HepG2 (cell line): ENCODE measurements around the gene ARL5C. TPM values are rescaled to one million over a fixed set of nuclear protein-coding genes. Genes with fewer than 3 reads are reported as not detected.

ENCODE experiments used
- ATAC-seq: fragments of 200-7000 bp; cut with Tn5 transposase; 3 replicates; pipeline ENCODE4 v1.9.1; 2020; ENCODE audit warnings: mild to moderate bottlenecking, moderate library complexity
- BruUV-seq: library from RNA; stranded (reverse); fragments of 400-500 nt; replicated peaks from 2 replicates; lab custom pipeline; 2021; lab: Mats Ljungman, UMichigan
- CTCF ChIA-PET: fragments of 300-600 bp; formaldehyde crosslinking; extraction: SDS; loops from one replicate; lab custom pipeline; 2021; ENCODE audit warnings: low total read pairs, inconsistent platforms, low intra/inter-chr PET ratio; lab: Yijun Ruan, JAX
- POLR2A ChIA-PET: fragments of 350-600 bp; sonication (Branson Sonifier 250); formaldehyde crosslinking; loops from one replicate; lab custom pipeline; 2020; ENCODE audit warnings: antibody characterized with exemption, inconsistent platforms; lab: Yijun Ruan, JAX
- DNase-seq: peaks from one replicate; pipeline ENCODE4 v3.0.0-alpha.2; 2015; ENCODE audit warnings: low spot score
- FAIRE-seq: peaks from 3 replicates; lab custom pipeline; 2011; peaks lifted over from hg19 to GRCh38; lab: Jason Lieb, UNC
- H2AFZ ChIP-seq: one replicate; pipeline ENCODE4 v1.6.1; 2011; ENCODE audit warnings: low read length, inconsistent platforms
- H3K27ac ChIP-seq: fragments of 300-600 bp; 3 replicates; pipeline ENCODE4 v1.8.0; 2011; ENCODE audit warnings: mixed run types, mild to moderate bottlenecking, mixed read lengths, low read length, inconsistent platforms; ENCODE audit not compliant: insufficient read depth; ENCODE audit errors: extremely low read length
- H3K27me3 ChIP-seq, 2 experiments: fragments of 200-600 bp in 1 of 2; 2 replicates in 1 of 2; 3 replicates in 1 of 2; pipeline versions ENCODE4 v1.6.0 to v1.8.0; 2011; ENCODE audit warnings: low read length in 2 of 2, mild to moderate bottlenecking in 2 of 2, moderate library complexity in 2 of 2, inconsistent platforms in 1 of 2; ENCODE audit not compliant: insufficient read depth in 2 of 2, control insufficient read depth in 1 of 2
- H3K36me3 ChIP-seq, 2 experiments: fragments of 200-600 bp in 1 of 2; replicated peaks in 1 of 2; 2 replicates in 1 of 2; 3 replicates in 1 of 2; pipeline versions ENCODE4 v1.5.1 to v1.8.0; 2011; ENCODE audit warnings: low read length in 2 of 2, inconsistent platforms in 1 of 2; ENCODE audit not compliant: insufficient read depth in 2 of 2, control insufficient read depth in 1 of 2
- H3K4me1 ChIP-seq: 2 replicates; pipeline ENCODE4 v1.5.1; 2012; ENCODE audit warnings: low read length, inconsistent platforms; ENCODE audit not compliant: insufficient read depth
- H3K4me2 ChIP-seq: 2 replicates; pipeline ENCODE4 v1.6.0; 2011; ENCODE audit warnings: low read depth, low read length, inconsistent platforms
- H3K4me3 ChIP-seq, 3 experiments: fragments of 200-600 bp in 1 of 3; sonication (generic), shearing (Covaris generic) in 1 of 3; replicated peaks in 1 of 3; 2 replicates each; pipeline ENCODE4 v1.5.1; 2011 to 2016; ENCODE audit warnings: low read length in 3 of 3, inconsistent platforms in 2 of 3, low read depth in 2 of 3, mild to moderate bottlenecking in 2 of 3, control low read depth in 1 of 3, mixed read lengths in 1 of 3; ENCODE audit not compliant: insufficient read depth in 1 of 3
- H3K79me2 ChIP-seq: one replicate; pipeline ENCODE4 v1.6.1; 2011; ENCODE audit warnings: low read length, inconsistent platforms; ENCODE audit not compliant: insufficient read depth
- H3K9ac ChIP-seq: 2 replicates; pipeline ENCODE4 v1.6.0; 2011; ENCODE audit warnings: mild to moderate bottlenecking, low read depth, low read length, inconsistent platforms; ENCODE audit not compliant: insufficient read depth
- H3K9me3 ChIP-seq: 2 replicates; pipeline ENCODE4 v1.5.1; 2012; ENCODE audit warnings: mild to moderate bottlenecking, low read length
- H4K20me1 ChIP-seq: 2 replicates; pipeline ENCODE4 v1.6.0; 2011; ENCODE audit warnings: inconsistent platforms, mild to moderate bottlenecking, low read length, moderate library complexity; ENCODE audit not compliant: insufficient read depth
- EP300 ChIP-seq, 3 experiments: sonication (generic) in 1 of 3; formaldehyde crosslinking in 1 of 3; IDR thresholded peaks; 2 replicates each; pipeline versions ENCODE4 v1.5.1 to v1.6.1; 2011 to 2020; ENCODE audit warnings: low read depth in 2 of 3, low read length in 2 of 3, borderline replicate concordance in 1 of 3, improper control_type of control experiment in 1 of 3, mild to moderate bottlenecking in 1 of 3, missing genetic modification reagents in 1 of 3, moderate library complexity in 1 of 3
- FOXK2 ChIP-seq: fragments of 450-650 bp; IDR thresholded peaks from 2 replicates; pipeline ENCODE4 v1.6.1; 2016
- GFI1 ChIP-seq: sonication (generic); formaldehyde crosslinking; IDR thresholded peaks from 2 replicates; pipeline ENCODE4 v1.5.0; 2020; ENCODE audit warnings: missing genetic modification reagents, mild to moderate bottlenecking, borderline replicate concordance
- MTF1 ChIP-seq: sonication (generic); formaldehyde crosslinking; IDR thresholded peaks from 2 replicates; pipeline ENCODE4 v1.5.0; 2020; ENCODE audit warnings: missing genetic modification reagents
- NONO ChIP-seq, 2 experiments: fragments of 450-650 bp in 1 of 2; sonication (generic) in 1 of 2; formaldehyde crosslinking in 1 of 2; IDR thresholded peaks in 1 of 2; conservative IDR thresholded peaks in 1 of 2; 2 replicates each; pipeline versions ENCODE4 v1.6.1 to v1.8.0; 2017 to 2022; ENCODE audit warnings: mild to moderate bottlenecking in 1 of 2, missing genetic modification reagents in 1 of 2, moderate library complexity in 1 of 2
- RFX3 ChIP-seq: IDR thresholded peaks from 2 replicates; pipeline ENCODE4 v1.6.1; 2016; ENCODE audit warnings: missing biosample characterization, missing genetic modification reagents
- SRY ChIP-seq: sonication (generic); formaldehyde crosslinking; IDR thresholded peaks from 2 replicates; pipeline ENCODE4 v1.8.0; 2022; ENCODE audit warnings: mild to moderate bottlenecking, missing genetic modification reagents
- ZBTB43 ChIP-seq: sonication (generic); formaldehyde crosslinking; conservative IDR thresholded peaks from 2 replicates; pipeline ENCODE4 v1.4.0; 2020; ENCODE audit warnings: missing genetic modification reagents
- ZFAT ChIP-seq: sonication (generic); formaldehyde crosslinking; conservative IDR thresholded peaks from 2 replicates; pipeline ENCODE4 v1.8.1; 2023; ENCODE audit warnings: missing genetic modification reagents, inconsistent platforms
- ZFP91 ChIP-seq: sonication (generic); formaldehyde crosslinking; IDR thresholded peaks from 2 replicates; pipeline ENCODE4 v1.9.0; 2022; ENCODE audit warnings: missing genetic modification reagents, mild to moderate bottlenecking, borderline replicate concordance
- ZMYM3 ChIP-seq: sonication (generic); formaldehyde crosslinking; IDR thresholded peaks from 2 replicates; pipeline ENCODE4 v1.5.1; 2020; ENCODE audit warnings: mild to moderate bottlenecking, missing genetic modification reagents
- ZNF101 ChIP-seq: sonication (generic); formaldehyde crosslinking; IDR thresholded peaks from 2 replicates; pipeline ENCODE4 v1.4.0; 2020; ENCODE audit warnings: mild to moderate bottlenecking, low read depth, missing genetic modification reagents, borderline replicate concordance
- ZNF234 ChIP-seq: sonication (generic); formaldehyde crosslinking; conservative IDR thresholded peaks from 2 replicates; pipeline ENCODE4 v1.5.1; 2020; ENCODE audit warnings: mild to moderate bottlenecking, missing genetic modification reagents
- ZNF337 ChIP-seq: sonication (generic); formaldehyde crosslinking; IDR thresholded peaks from 2 replicates; pipeline ENCODE4 v1.5.1; 2020; ENCODE audit warnings: missing genetic modification reagents, low read depth, mild to moderate bottlenecking, borderline replicate concordance
- ZNF687 ChIP-seq: sonication (generic); formaldehyde crosslinking; IDR thresholded peaks from 2 replicates; pipeline ENCODE4 v1.5.1; 2020; ENCODE audit warnings: mild to moderate bottlenecking, missing genetic modification reagents, moderate library complexity
- ZNF772 ChIP-seq: sonication (generic); formaldehyde crosslinking; IDR thresholded peaks from 2 replicates; pipeline ENCODE4 v1.5.0; 2020; ENCODE audit warnings: mild to moderate bottlenecking, missing genetic modification reagents
- WGBS: methylation state at CpG from one replicate; pipeline ENCODE4 v1.1.6; 2017; ENCODE audit warnings: low lambda C conversion rate; 5-methylcytosine and 5-hydroxymethylcytosine counted together
- in situ Hi-C: cut with HindIII; loops from 2 replicates; pipeline ENCODE4 v1.10.0; 2017; ENCODE audit warnings: low pct_unique_long_range_greater_than_20kb; ENCODE audit not compliant: extremely low pct_ligation_motif_present
- intact Hi-C: fragments of 100-400 bp; cut with micrococcal nuclease; formaldehyde crosslinking; loops from one replicate; pipeline ENCODE4 v1.10.0; 2022; ENCODE audit not compliant: unreplicated experiment
- polyA plus RNA-seq, 8 experiments: library from polyadenylated mRNA; depleted of rRNA in 3 of 8; stranded (reverse) in 7 of 8; unstranded in 1 of 8; fragments of >200 nt; fragmentation: Illumina TruSeq in 4 of 8; extraction: Trizol in 4 of 8; gene quantifications; 2 replicates each; pipeline versions ENCODE4 v1.2.1 to v1.2.3, GENCODE V29; 2011 to 2016; ENCODE audit warnings: low read depth in 4 of 8, missing spikeins in 1 of 8, mixed read lengths in 1 of 8; ENCODE audit not compliant: insufficient read depth in 1 of 8
- total RNA-seq, 5 experiments: library from RNA; depleted of rRNA; stranded (reverse); fragments of >200 nt; fragmentation: Illumina TruSeq; extraction: Trizol; gene quantifications; 2 replicates each; pipeline ENCODE4 v1.2.3, GENCODE V29; 2016; ENCODE audit warnings: low read depth in 1 of 5

The ARL5C gene
- total and polyA plus RNA-seq, 2 of the 13 experiments (the other 11 are each of a cell fraction or from before 2014, with no cell fraction given), result not detected

GRCh38 chr17:39165178-39165840, 652 bp downstream of the ARL5C start:
- Histone ChIP-seq H4K20me1 (no peaks in the 10 kb centered on the region), H3K36me3 (no peaks in the 10 kb centered on the region), H3K4me3 (peak overlapping the region in 1 of 3 experiments; percentile 51; a peak in 2 of 6 replicates), H3K27me3 (peaks cover 4 to 27% of the 10 kb centered on the region in 2 experiments; a peak in 4 of 5 replicates), H2AFZ (no peak overlapping the region), H3K4me1 (peaks cover 14% of the 10 kb centered on the region; the same call in 1 of the 2 replicates), H3K27ac (no peak overlapping the region), H3K9ac (no peak overlapping the region), H3K4me2 (peak overlapping the region; percentile 65), H3K9me3 (no peaks in the 10 kb centered on the region), H3K79me2 (no peaks in the 10 kb centered on the region)
- POLR2A ChIA-PET, result interaction anchor here (0.6 to 1.5 kb wide), 5 partner anchors 9 to 296 kb away, joined by 3 to 15 read pairs (median 4); partner anchors contain the start of genes LASP1 and RPL19
- ATAC-seq (no peak), DNase-seq (no peak), FAIRE-seq (no peak)
- BruUV-seq, result no TSS peak
- CTCF ChIA-PET, result interaction anchor here (1.0 to 2.0 kb wide), 5 partner anchors 11 to 182 kb away, joined by 3 to 4 read pairs (median 4); no protein-coding TSS in a partner anchor
- 66% methylated on average over 36 of the region's 51 CpGs for WGBS
- intact Hi-C loops (no loop called here), in situ Hi-C loops (loop anchor here (25.0 kb wide), 1 partner anchor 403 kb away; the partner anchor contains the start of gene PSMB3)
- TF ChIP-seq ZNF687 (CRISPR knock-in tag), result 0 out of 2 replicates have a peak, but pooled peaks have one; percentile 24
- TF ChIP-seq NONO (IDR thresholded peaks at IDR 0.05), result no peak
- TF ChIP-seq NONO (CRISPR knock-in tag; conservative IDR thresholded peaks at IDR 0.05), result no peak
- no peak for TF ChIP-seq ZFAT (CRISPR knock-in tag)
- TF ChIP-seq ZNF101, result no peak
- no peak for TF ChIP-seq MTF1 (CRISPR knock-in tag)
- no peak for TF ChIP-seq ZBTB43 (CRISPR knock-in tag)
- no peak for TF ChIP-seq FOXK2
- TF ChIP-seq ZMYM3, result no peak
- peak; percentile 2; the same call in 1 of the 2 replicates for TF ChIP-seq ZFP91
- no peak for TF ChIP-seq SRY (CRISPR knock-in tag)
- TF ChIP-seq RFX3 (CRISPR knock-in tag), result no peak
- no peak for TF ChIP-seq GFI1 (CRISPR knock-in tag)
- TF ChIP-seq EP300 (IDR thresholded peaks at IDR 0.05; ENCODE audit: low read depth in 2 of 2, low read length in 2 of 2), result no peak
- no peak for TF ChIP-seq EP300 (CRISPR knock-in tag; IDR thresholded peaks at IDR 0.05; ENCODE audit: borderline replicate concordance)
- TF ChIP-seq ZNF772, result no peak
- no peak for TF ChIP-seq ZNF234 (CRISPR knock-in tag)
- no peak for TF ChIP-seq ZNF337 (CRISPR knock-in tag)
